Hepatocyte (in vitro differentiated cells): Measurements from ENCODE around the gene GRIN2C. TPM values are rescaled to one million over a fixed set of nuclear protein-coding genes. Genes with fewer than 3 reads are reported as not detected.

ENCODE experiments used
- DNase-seq: peaks from one replicate; pipeline ENCODE4 v3.0.0-alpha.2; 2016; ENCODE audit warnings: low spot score
- H2AFZ ChIP-seq: fragments of 200-600 bp; sonication (generic); 2 replicates; pipeline ENCODE4 v1.6.0; 2016; ENCODE audit warnings: antibody characterized with exemption, mild to moderate bottlenecking
- H3K27ac ChIP-seq: fragments of 200-600 bp; sonication (generic); 2 replicates; pipeline ENCODE4 v1.5.1; 2016; ENCODE audit warnings: mild to moderate bottlenecking
- H3K27me3 ChIP-seq: fragments of 200-600 bp; sonication (generic); 2 replicates; pipeline ENCODE4 v1.6.1; 2016
- H3K36me3 ChIP-seq: fragments of 200-600 bp; sonication (generic); replicated peaks from 2 replicates; pipeline ENCODE4 v1.5.1; 2016; ENCODE audit warnings: low read depth; ENCODE audit not compliant: insufficient read depth
- H3K4me1 ChIP-seq: fragments of 200-600 bp; sonication (generic); 2 replicates; pipeline ENCODE4 v1.5.1; 2016; ENCODE audit warnings: mild to moderate bottlenecking, moderate library complexity; ENCODE audit not compliant: insufficient read depth
- H3K4me2 ChIP-seq: fragments of 200-600 bp; sonication (generic); 2 replicates; pipeline ENCODE4 v1.6.0; 2016
- H3K4me3 ChIP-seq: fragments of 200-600 bp; sonication (generic); 2 replicates; pipeline ENCODE4 v1.5.1; 2016; ENCODE audit warnings: mild to moderate bottlenecking
- H3K79me2 ChIP-seq: fragments of 200-600 bp; sonication (generic); 2 replicates; pipeline ENCODE4 v1.6.0; 2017; ENCODE audit warnings: mild to moderate bottlenecking
- H3K9me2 ChIP-seq: fragments of 200-600 bp; sonication (generic); replicated peaks from 2 replicates; pipeline ENCODE4 v1.6.0; 2017; ENCODE audit warnings: mild to moderate bottlenecking; ENCODE audit not compliant: insufficient read depth
- H3K9me3 ChIP-seq: fragments of 200-600 bp; sonication (generic); 2 replicates; pipeline ENCODE4 v1.5.1; 2016; ENCODE audit warnings: low read depth, mild to moderate bottlenecking
- H4K20me1 ChIP-seq: fragments of 200-600 bp; sonication (generic); 2 replicates; pipeline ENCODE4 v1.6.0; 2016; ENCODE audit warnings: mild to moderate bottlenecking; ENCODE audit not compliant: insufficient read depth, poor library complexity, severe bottlenecking
- CTCF ChIP-seq: fragments of 200-600 bp; sonication (generic); IDR thresholded peaks from 2 replicates; pipeline ENCODE4 v1.5.1; 2016; ENCODE audit warnings: antibody characterized with exemption, mild to moderate bottlenecking; ENCODE audit not compliant: poor library complexity
- EZH2 ChIP-seq: fragments of 200-600 bp; sonication (generic); IDR thresholded peaks from 2 replicates; pipeline ENCODE4 v1.6.1; 2016; ENCODE audit warnings: antibody characterized with exemption, mild to moderate bottlenecking, borderline replicate concordance
- EZH2phosphoT487 ChIP-seq: fragments of 200-600 bp; sonication (generic); IDR thresholded peaks from one replicate; pipeline ENCODE4 v1.6.1; 2018; ENCODE audit warnings: antibody characterized with exemption, mild to moderate bottlenecking, low read depth, moderate library complexity; ENCODE audit not compliant: unreplicated experiment, severe bottlenecking
- WGBS: methylation state at CpG from one replicate; pipeline ENCODE4 v1.1.6; 2016; ENCODE audit warnings: low lambda C conversion rate; ENCODE audit errors: missing lambda C conversion rate; 5-methylcytosine and 5-hydroxymethylcytosine counted together
- polyA plus RNA-seq: library from polyadenylated mRNA; unstranded; fragments of >200 nt; fragmentation: Nextera tagmentation; extraction: Ambion mirVana; gene quantifications from 2 replicates; pipeline ENCODE4 v1.2.1, GENCODE V29; 2016
- total RNA-seq: library from RNA; depleted of rRNA; stranded (reverse); fragments of >200 nt; gene quantifications from 2 replicates; pipeline ENCODE4 v1.2.3, GENCODE V29; 2014

Gene GRIN2C
- total and polyA plus RNA-seq, 2 experiments from 2014 or later: 0.27 TPM; not detected in 1

DNA sequence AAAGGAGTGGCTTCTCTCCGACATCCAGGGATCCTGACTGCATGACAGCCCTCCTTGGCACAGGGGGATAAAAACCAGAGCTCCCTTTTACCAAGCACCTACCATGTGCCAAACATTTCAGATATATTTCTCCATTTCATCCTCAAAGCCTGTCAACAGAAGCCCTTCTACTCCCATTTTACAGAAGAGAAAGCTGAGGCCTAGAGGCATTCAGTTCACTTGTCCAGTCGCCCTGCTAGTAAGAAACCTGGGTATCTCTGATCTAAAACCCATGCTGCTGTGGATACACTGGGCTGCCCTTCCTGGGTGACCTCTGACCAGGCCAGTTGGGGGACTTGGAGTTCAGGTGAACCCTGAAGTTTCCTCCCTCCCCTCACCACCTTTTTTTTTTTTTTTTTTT lies 19.0 kb upstream of the GRIN2C start:
- H4K20me1 ChIP-seq: no peaks in the 10 kb centered on the region
- no peaks in the 10 kb centered on the region for H3K27me3 ChIP-seq
- H3K4me3 ChIP-seq: no peak overlapping the region
- WGBS: 86% methylated on average over 2 of the region's 2 CpGs
- no peak overlapping the region for H3K27ac ChIP-seq
- H3K79me2 ChIP-seq: no peaks in the 10 kb centered on the region
- TF ChIP-seq EZH2 (no peak), EZH2phosphoT487 (no peak), CTCF (no peak)
- H3K9me2 ChIP-seq: no peaks in the 10 kb centered on the region
- no peaks in the 10 kb centered on the region for H3K9me3 ChIP-seq
- H3K4me2 ChIP-seq: no peak overlapping the region
- no peak for DNase-seq
- peaks cover 6% of the 10 kb centered on the region for H3K4me1 ChIP-seq
- H3K36me3 ChIP-seq: no peaks in the 10 kb centered on the region
- no peak overlapping the region for H2AFZ ChIP-seq

DNA sequence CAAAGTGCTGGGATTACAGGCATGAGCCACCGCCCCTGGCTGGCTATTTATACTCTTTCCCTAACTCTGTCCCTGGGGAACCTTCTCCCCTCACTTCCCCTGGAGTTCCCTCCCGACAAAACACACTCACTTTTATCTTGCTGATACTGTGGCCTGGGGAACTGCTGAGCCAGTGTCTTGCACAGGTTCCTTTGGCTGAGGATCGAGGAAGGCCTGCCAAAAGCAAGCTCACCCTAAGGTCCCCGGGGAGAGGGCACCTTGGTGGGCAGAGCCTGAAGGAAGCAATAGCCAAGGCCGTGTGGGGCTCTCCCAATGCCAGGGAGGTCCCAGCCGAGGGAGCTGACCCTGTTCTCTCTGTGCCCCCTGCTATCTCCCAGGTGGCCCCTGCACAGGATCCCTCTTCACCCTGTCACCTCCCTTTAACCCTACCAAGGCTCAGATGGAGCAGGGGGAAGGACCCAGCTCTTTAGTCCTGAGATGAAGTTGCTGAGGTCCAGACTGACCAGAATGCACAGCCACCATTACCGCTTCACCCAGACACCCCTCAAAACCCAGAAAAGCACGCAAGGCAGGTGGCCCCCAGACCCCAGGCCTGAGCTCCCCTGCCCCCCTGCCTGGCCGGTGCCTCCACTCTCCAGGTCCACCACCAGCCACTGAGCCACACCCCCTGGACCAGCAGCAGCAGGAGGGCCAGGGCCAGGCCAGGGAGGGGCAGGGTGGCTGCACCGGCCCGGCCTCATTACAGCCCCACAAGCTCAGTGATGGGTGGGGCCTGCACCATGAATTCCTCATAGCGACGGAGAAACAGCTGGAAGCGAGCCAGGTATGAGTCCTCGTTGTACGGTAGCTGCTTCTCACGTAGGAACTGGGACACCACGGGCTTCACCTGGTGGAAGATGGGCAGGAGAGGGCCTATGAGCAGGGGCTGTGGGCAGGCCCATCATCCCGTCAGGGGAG lies 18.2 kb upstream of the GRIN2C start:
- TF ChIP-seq EZH2phosphoT487 (no peak), EZH2 (no peak), CTCF (no peak)
- Histone ChIP-seq H3K79me2 (no peaks in the 10 kb centered on the region), H3K27me3 (no peaks in the 10 kb centered on the region), H3K4me1 (peaks cover 6% of the 10 kb centered on the region), H3K27ac (no peak overlapping the region), H3K4me3 (no peak overlapping the region), H3K9me2 (no peaks in the 10 kb centered on the region), H3K4me2 (no peak overlapping the region), H3K9me3 (no peaks in the 10 kb centered on the region), H2AFZ (no peak overlapping the region), H4K20me1 (no peaks in the 10 kb centered on the region), H3K36me3 (no peaks in the 10 kb centered on the region)
- 72% methylated on average over 16 of the region's 19 CpGs for WGBS
- peak; percentile 57 for DNase-seq

DNA sequence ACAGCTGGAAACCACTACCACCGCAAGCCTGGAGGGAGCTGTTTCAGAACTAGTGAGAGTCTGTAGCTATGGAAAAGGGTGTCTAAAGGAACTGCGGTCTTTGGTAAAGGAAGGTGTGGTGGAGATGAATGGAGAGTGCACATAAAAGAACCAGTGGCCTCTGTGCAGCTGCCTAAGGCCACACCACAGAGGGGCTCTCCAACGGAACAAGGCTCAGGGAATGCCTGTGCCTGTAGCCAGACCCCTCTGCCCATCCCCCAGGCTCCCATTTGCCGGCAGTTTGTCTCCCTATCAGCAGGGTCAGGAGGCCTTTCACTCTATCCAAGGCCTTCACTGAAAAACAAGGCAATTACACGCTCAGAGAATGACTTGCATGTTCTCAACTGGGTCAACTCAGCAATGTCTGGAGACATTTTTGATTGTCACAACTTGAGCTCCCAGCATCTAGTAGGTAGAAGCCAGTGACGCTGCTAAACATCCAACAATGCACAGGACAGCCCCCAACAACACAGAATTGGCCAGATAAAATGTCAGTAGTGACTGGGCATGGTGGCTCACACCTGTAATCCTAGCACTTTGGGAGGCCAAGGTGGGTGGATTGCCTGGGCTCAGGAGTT lies 16.4 kb upstream of the GRIN2C start:
- no peak overlapping the region for H3K4me3 ChIP-seq
- H2AFZ ChIP-seq: no peak overlapping the region
- DNase-seq: no peak
- H3K9me3 ChIP-seq: no peaks in the 10 kb centered on the region
- no peaks in the 10 kb centered on the region for H3K36me3 ChIP-seq
- no peaks in the 10 kb centered on the region for H3K9me2 ChIP-seq
- WGBS: 54% methylated on average over 6 of the region's 6 CpGs
- no peak overlapping the region for H3K4me2 ChIP-seq
- no peaks in the 10 kb centered on the region for H3K27me3 ChIP-seq
- peaks cover 10% of the 10 kb centered on the region for H3K4me1 ChIP-seq
- no peaks in the 10 kb centered on the region for H4K20me1 ChIP-seq
- TF ChIP-seq EZH2 (no peak), EZH2phosphoT487 (no peak), CTCF (no peak)
- no peaks in the 10 kb centered on the region for H3K79me2 ChIP-seq
- no peak overlapping the region for H3K27ac ChIP-seq
